Skeletal muscle tissue (tissue), 4 donors: ENCODE data around the gene PRTN3. TPM values are rescaled to one million over a fixed set of nuclear protein-coding genes. Genes with fewer than 3 reads are reported as not detected.
"Not testable (repeated sequence)": the region's sequence is repeated elsewhere in the genome, so short reads cannot be mapped to it uniquely, and the experiment has no call there.

Source experiments
- H3K27ac ChIP-seq: one replicate; pipeline ENCODE4 v1.7.0; 2013; ENCODE audit warnings: mild to moderate bottlenecking, low read depth, low read length, inconsistent platforms
- H3K27me3 ChIP-seq, 3 donors: one replicate each; pipeline ENCODE4 v1.7.0; 2013; ENCODE audit warnings: low read length in 3 of 3; ENCODE audit not compliant: control insufficient read depth in 3 of 3, insufficient read depth in 3 of 3
- H3K36me3 ChIP-seq, 3 donors: one replicate each; pipeline ENCODE4 v1.7.0; 2013; ENCODE audit warnings: low read length in 3 of 3; ENCODE audit not compliant: control insufficient read depth in 3 of 3, insufficient read depth in 3 of 3
- H3K4me1 ChIP-seq, 3 donors: one replicate each; pipeline ENCODE4 v1.7.0; 2013; ENCODE audit warnings: low read length in 3 of 3, mild to moderate bottlenecking in 3 of 3; ENCODE audit not compliant: control insufficient read depth in 3 of 3, insufficient read depth in 3 of 3
- H3K4me3 ChIP-seq, 3 donors: one replicate each; pipeline ENCODE4 v1.7.0; 2013; ENCODE audit warnings: low read length in 3 of 3
- H3K9ac ChIP-seq, 3 donors: one replicate each; pipeline ENCODE4 v1.7.0; 2013; ENCODE audit warnings: low read length in 3 of 3, mild to moderate bottlenecking in 3 of 3, moderate library complexity in 2 of 3, low read depth in 1 of 3
- H3K9me3 ChIP-seq, 3 donors: one replicate each; pipeline ENCODE4 v1.7.0; 2013; ENCODE audit warnings: low read length in 3 of 3; ENCODE audit not compliant: control insufficient read depth in 3 of 3
- total RNA-seq: library from RNA; depleted of rRNA; stranded (reverse); fragments of >200 nt; gene quantifications from one replicate; pipeline ENCODE4 v1.2.3, GENCODE V29; 2014
- donor health status: Osteomylitis.

PRTN3 gene
- total RNA-seq, 1 donor from 2014 or later: 4.7 TPM

DNA sequence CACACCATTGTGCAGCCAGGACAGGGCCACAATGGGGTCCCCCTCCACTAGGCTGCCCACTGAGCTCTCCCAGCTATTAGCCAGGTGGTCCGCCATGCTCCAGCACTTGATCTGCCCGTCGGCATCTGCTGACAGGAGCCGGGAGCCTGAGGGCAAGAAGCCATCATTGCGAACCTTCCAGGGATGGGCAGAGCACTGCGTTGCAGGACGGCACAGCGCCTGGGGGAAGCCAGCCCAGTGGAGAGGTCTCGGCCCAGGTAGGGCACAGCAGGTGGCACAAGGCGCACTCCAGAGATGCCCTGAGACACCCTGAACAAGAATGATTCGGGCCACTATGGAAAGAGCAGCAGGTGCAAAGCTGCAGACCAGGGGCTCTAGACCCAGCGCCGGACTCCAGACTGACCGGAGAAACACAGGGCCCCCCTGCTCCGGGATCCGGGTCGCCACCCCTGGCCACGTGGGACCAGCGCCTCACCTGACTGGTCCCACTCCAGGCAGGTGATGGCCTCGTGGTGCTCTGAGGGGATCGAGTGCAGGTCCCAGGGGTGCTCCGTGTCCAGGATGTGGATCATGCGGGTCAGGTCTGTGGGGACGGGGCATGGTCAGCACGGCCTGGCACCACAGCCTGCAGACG is 49.0 kb downstream of the PRTN3 start:
- H3K4me1 ChIP-seq: peaks cover 5 to 16% (median 6%) of the 10 kb centered on the region in 3 donors
- H3K27ac ChIP-seq: no peak overlapping the region
- no peaks in the 10 kb centered on the region for H3K9me3 ChIP-seq
- no peaks in the 10 kb centered on the region for H3K27me3 ChIP-seq
- peaks cover 38 to 42% (median 40%) of the 10 kb centered on the region in 3 donors for H3K36me3 ChIP-seq
- no peak overlapping the region for H3K4me3 ChIP-seq
- no peak overlapping the region for H3K9ac ChIP-seq

DNA sequence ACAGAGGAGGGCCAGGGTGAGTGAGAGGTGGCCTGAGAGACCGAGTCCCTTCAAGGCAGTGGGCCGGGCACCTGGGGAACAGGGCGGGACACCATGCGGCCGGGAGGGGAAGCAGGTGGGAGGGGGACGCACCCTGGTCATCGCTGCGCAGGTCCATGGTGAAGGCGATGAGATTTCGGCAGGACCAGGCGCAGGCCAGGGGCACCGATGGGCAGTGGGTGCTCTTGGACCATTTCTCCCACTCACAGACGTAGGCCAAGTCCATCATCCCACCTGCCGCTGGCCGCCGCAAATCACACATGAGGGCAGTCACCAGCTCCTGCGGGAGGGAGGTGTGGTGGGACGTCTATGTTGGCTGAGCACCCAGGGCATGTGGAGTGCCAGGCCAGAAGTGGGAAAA is 50.0 kb downstream of the PRTN3 start:
- Histone ChIP-seq H3K4me3 (no peak overlapping the region), H3K27me3 (no peaks in the 10 kb centered on the region), H3K27ac (no peak overlapping the region), H3K9me3 (no peaks in the 10 kb centered on the region), H3K36me3 (peaks cover 28 to 35% (median 31%) of the 10 kb centered on the region in 3 donors), H3K4me1 (peaks cover 5 to 16% (median 6%) of the 10 kb centered on the region in 3 donors), H3K9ac (peak overlapping the region in 1 of 3 donors; percentile 14)

DNA sequence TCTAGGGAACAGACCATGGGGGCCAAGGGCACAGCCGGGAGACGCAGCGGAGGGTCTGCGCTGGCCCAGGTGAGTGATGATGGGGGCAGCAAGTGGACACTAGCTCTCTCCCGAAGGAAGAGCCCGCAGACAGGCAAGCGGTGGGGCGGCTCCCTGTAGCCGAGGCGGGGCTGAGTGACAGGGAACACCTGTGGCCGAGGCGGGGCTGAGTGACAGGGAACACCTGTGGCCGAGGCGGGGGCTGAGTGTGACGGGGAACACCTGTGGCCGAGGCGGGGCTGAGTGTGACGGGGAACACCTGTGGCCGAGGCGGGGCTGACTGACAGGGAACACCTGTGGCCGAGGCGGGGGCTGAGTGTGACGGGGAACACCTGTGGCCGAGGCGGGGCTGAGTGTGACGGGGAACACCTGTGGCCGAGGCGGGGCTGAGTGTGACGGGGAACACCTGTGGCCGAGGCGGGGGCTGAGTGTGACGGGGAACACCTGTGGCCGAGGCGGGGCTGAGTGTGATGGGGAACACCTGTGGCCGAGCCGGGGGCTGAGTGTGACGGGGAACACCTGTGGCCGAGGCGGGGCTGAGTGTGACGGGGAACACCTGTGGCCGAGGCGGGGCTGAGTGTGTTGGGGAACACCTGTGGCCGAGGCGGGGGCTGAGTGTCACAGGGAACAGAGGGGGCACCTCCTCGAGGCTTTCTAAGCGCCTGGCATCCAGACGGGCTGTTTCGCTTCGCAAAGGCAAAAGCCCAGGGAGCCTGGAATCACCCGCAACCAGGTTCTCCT is 50.8 kb downstream of the PRTN3 start:
- Histone ChIP-seq H3K36me3 (peaks cover 20 to 28% (median 24%) of the 10 kb centered on the region in 3 donors), H3K27ac (peak overlapping the region; percentile 93), H3K9ac (peak overlapping the region; percentile 80 to 82 (median 80)), H3K4me3 (peak overlapping the region; percentile 76 to 90 (median 89)), H3K4me1 (peaks cover 5 to 16% (median 6%) of the 10 kb centered on the region in 3 donors)
- H3K9me3 ChIP-seq, H3K27me3 ChIP-seq: not testable (repeated sequence)

DNA sequence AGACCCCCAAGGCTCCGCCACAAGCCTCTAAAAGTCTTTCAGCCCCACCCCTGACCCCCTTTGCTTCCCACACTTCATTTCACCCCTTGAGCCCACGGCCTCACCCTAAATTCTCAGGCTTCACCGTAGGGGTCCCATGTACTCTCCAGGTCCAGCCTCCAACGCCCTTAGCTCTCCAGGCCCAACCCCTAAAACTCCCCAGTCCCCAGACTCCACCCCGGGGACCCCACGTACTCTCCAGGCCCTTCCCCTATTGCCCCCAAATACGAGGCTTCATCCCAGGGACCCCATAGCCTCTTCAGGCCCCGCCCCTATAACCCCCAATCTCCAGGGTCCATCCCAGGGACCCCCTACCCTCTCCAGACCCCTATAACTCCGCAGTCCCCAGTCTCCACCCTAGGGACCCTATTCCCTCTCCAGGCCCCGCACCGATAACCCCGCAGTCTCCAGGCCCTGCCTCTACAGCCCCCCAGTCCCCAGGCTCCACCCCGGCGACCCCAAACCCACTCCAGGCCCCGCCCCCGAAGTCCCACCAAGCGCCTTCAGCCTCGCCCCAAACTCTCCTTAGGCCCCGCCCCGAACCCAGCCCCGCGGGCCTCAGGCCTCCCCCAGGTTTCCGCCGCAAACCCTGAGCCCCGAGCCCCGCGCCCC is 51.6 kb downstream of the PRTN3 start:
- peak overlapping the region; percentile 80 to 82 (median 80) for H3K9ac ChIP-seq
- H3K4me3 ChIP-seq: peak overlapping the region; percentile 76 to 90 (median 89)
- H3K36me3 ChIP-seq: peaks cover 19 to 26% (median 21%) of the 10 kb centered on the region in 3 donors
- H3K4me1 ChIP-seq: peaks cover 5 to 16% (median 6%) of the 10 kb centered on the region in 3 donors
- H3K27me3 ChIP-seq: no peaks in the 10 kb centered on the region
- peak overlapping the region; percentile 93 for H3K27ac ChIP-seq
- no peaks in the 10 kb centered on the region for H3K9me3 ChIP-seq

DNA sequence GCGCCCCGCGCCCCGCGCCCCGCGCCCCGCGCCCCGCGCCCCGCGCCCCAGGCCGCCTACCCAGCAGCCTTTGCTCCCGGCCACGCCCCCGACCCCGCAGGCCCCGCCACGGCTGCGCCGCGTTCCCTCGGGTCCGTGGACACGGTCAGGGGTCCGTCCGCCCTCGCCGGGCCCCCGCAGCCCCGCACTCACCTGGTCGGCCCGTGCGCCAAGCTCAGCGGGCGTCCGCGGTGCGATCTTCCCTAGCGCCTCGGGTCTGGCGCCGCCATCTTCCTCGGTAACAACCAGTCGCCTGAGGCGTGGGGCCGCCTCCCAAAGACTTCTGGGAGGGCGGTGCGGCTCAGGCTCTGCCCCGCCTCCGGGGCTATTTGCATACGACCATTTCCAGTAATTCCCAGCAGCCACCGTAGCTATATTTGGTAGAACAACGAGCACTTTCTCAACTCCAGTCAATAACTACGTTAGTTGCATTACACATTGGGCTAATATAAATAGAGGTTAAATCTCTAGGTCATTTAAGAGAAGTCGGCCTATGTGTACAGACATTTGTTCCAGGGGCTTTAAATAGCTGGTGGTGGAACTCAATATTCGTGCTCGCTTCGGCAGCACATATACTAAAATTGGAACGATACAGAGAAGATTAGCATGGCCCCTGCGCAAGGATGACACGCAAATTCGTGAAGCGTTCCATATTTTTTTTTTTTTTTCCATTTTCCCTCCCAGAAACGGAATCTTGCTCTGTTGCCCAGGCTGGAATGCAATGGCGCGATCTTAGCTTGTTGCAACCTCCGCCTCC is 52.3 kb downstream of the PRTN3 start, which contains the start of the genes MED16 and RNU6-9:
TSS of gene MED16 (minus strand) at position 294 of the 796 bp plus-strand sequence. CDS start 2,056 bp downstream, outside the sequence.
TSS of gene RNU6-9 (plus strand) at position 591 of the 796 bp plus-strand sequence.
- peak within 1 kb of the TSS; percentile 80 to 90 (median 84) for H3K9ac ChIP-seq
- H3K4me3 ChIP-seq: peak within 1 kb of the TSS; percentile 76 to 90 (median 89)
- no peaks in the 10 kb centered on the region for H3K27me3 ChIP-seq
- H3K36me3 ChIP-seq: peaks cover 19 to 25% (median 21%) of the 10 kb centered on the region in 3 donors
- no peaks in the 10 kb centered on the region for H3K9me3 ChIP-seq
- peak within 1 kb of the TSS; percentile 93 for H3K27ac ChIP-seq
- H3K4me1 ChIP-seq: peaks cover 5 to 16% (median 6%) of the 10 kb centered on the region in 3 donors

DNA sequence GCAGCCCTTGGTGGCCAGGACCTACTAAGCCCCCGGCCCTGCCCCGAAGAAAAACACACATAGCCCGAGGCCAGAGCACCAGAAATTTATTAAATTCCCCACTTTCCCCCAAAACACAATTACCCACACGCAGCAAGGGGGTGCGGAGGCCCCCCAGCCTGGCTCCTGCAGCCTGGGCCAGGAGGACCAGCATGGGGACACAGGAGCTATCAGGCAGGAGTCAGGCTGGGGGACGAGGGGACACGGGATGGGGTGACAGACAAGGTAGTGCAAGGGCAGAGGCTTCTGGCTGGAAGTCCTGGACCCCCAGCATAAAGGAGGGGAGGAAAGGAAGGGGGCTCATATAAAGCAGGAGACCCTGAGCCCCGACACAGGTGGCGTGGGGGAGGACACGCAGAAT is 55.6 kb downstream of the PRTN3 start:
- no peak overlapping the region for H3K27ac ChIP-seq
- peaks cover 0 to 8% (median 4%) of the 10 kb centered on the region in 3 donors for H3K36me3 ChIP-seq
- H3K9me3 ChIP-seq: no peaks in the 10 kb centered on the region
- peaks cover 5 to 7% (median 6%) of the 10 kb centered on the region in 3 donors for H3K4me1 ChIP-seq
- no peak overlapping the region for H3K4me3 ChIP-seq
- H3K9ac ChIP-seq: no peak overlapping the region
- no peaks in the 10 kb centered on the region for H3K27me3 ChIP-seq

DNA sequence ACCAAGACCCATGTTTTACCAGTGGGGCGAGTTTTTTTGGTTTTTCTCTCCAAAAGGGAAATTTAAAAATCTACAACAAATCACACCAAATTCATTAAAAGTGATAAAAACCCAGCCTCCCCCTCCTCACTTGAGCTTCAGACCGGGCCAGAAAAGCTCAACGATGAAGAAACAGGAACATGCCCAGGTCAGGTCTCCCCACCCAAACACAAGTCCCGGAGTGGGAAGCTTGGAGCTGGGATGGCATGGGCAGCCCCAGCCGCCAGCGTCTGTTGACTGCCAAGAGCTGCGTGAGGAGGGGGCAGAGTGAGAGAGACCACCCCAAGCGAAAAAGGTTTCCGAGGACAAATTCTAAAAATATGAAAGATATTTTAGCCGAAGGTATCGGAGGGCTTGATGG is 56.2 kb downstream of the PRTN3 start:
- peaks cover 0 to 9% (median 4%) of the 10 kb centered on the region in 3 donors for H3K36me3 ChIP-seq
- H3K9me3 ChIP-seq: no peaks in the 10 kb centered on the region
- H3K27ac ChIP-seq: no peak overlapping the region
- no peaks in the 10 kb centered on the region for H3K27me3 ChIP-seq
- no peak overlapping the region for H3K4me3 ChIP-seq
- peaks cover 2 to 3% (median 2%) of the 10 kb centered on the region in 3 donors for H3K4me1 ChIP-seq
- no peak overlapping the region for H3K9ac ChIP-seq

DNA sequence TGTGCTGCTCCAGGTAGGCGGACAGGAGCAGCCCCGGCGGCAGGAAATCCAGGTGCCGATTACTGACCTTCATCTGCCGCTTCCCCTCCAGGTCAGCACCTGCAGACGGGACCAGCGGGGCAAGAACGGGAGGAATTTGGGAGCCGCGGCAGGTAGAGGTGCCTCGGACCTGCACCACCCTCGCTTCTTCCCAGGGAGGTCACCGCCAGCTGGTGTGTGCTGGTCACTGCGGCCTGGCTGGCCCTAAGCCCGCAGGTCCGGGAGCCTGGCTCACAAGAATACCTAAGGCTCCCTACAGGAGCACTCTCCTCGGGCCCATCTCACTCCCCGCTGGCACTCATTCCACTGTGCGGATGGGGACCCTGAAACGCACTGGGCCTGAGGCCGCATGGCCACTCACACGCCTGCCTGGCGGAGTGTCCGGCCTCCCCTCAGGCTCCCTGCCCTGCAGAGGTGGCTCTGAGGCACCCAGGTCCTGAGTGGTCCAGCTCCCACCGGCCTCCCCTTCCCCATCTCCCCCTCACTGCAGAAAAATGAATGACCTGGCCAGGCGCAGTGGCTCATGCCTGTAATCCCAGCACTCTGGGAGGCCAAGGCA is 56.7 kb downstream of the PRTN3 start:
- Histone ChIP-seq H3K4me1 (no peaks in the 10 kb centered on the region), H3K9me3 (no peaks in the 10 kb centered on the region), H3K9ac (no peak overlapping the region), H3K27ac (no peak overlapping the region), H3K27me3 (no peaks in the 10 kb centered on the region), H3K4me3 (no peak overlapping the region), H3K36me3 (peaks cover 0 to 9% (median 4%) of the 10 kb centered on the region in 3 donors)
